Measurements from ENCODE around the gene CACNB4. TPM values are rescaled to one million over a fixed set of nuclear protein-coding genes. Genes with fewer than 3 reads are reported as not detected.

The CACNB4 gene
- total and polyA plus RNA-seq, 9 of the 15 experiments (the other 6 are each of a cell fraction or from before 2014, with no cell fraction given): 0.01 to 0.20 (median 0.04) TPM; not detected in 1

DNA sequence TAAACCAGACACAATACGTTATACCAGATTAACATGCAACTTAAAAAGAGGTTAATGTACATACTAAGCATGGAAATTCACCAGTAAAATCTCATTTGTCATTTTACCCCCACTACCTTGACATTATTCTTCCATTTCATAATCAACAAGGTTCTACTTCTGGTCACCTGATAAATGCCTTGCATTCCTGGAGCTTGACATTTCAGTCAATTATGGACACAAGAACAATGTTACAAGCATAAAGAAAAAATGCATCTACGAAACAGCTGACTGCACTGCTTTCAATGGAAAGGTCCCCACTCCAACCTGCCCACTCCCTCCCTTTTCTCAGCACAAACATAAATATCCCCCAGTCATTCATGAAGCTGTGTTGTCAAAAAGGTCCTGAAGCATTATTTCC lies 302.1 kb downstream of the CACNB4 start:
- no peak for ATAC-seq

More for the DNA sequence above, 302.1 kb downstream of the CACNB4 start:
- CTCF ChIA-PET (ENCODE audit: low intra/inter-chr PET ratio): no interaction called here
- DNase-seq (ENCODE audit: extremely low read depth in 1 of 4, low spot score in 3 of 4) (no peak), FAIRE-seq (no peak)
- no peaks in the 10 kb centered on the region for H3K27me3 ChIP-seq (ENCODE audit: control insufficient read depth in 2 of 2, insufficient read depth in 2 of 2, low read length in 2 of 2)
- peaks cover 4 to 21% of the 10 kb centered on the region in 2 experiments; a peak in 3 of 5 replicates for H3K4me1 ChIP-seq (replicated peaks in 1 of 2; ENCODE audit: control insufficient read depth in 2 of 2, insufficient read depth in 2 of 2, low read length in 2 of 2)
- BruUV-seq (replicated peaks): no TSS peak
- in situ Hi-C loops (cut with MboI) (no loop called here), intact Hi-C loops (cut with micrococcal nuclease) (no loop called here)
- no peaks in the 10 kb centered on the region for H3K9me3 ChIP-seq (replicated peaks; ENCODE audit: control insufficient read depth, insufficient read depth, low read depth, low read length)
- H3K4me2 ChIP-seq (ENCODE audit: insufficient read depth, low read length): no peak overlapping the region
- H2AFZ ChIP-seq (ENCODE audit: low read depth, low read length): no peak overlapping the region
- TF ChIP-seq ZNF780A (CRISPR knock-in tag; IDR thresholded peaks at IDR 0.05): no peak
- TF ChIP-seq HMG20B (CRISPR knock-in tag; IDR thresholded peaks at IDR 0.05): no peak
- TF ChIP-seq SAP30 (IDR thresholded peaks at IDR 0.05; ENCODE audit: borderline replicate concordance, insufficient read depth, low read depth, low read length, poor library complexity, severe bottlenecking): no peak
- TF ChIP-seq, protein P1, sequence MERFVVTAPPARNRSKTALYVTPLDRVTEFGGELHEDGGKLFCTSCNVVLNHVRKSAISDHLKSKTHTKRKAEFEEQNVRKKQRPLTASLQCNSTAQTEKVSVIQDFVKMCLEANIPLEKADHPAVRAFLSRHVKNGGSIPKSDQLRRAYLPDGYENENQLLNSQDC (CRISPR knock-in tag; IDR thresholded peaks at IDR 0.05): no peak
- TF ChIP-seq NEUROD1 (IDR thresholded peaks at IDR 0.05; ENCODE audit: borderline replicate concordance, low read depth, low read length, partially characterized antibody): no peak
- TF ChIP-seq PHTF2 (CRISPR knock-in tag; IDR thresholded peaks at IDR 0.05): no peak
- no peak for TF ChIP-seq MAFF (IDR thresholded peaks at IDR 0.05; ENCODE audit: low read length)
- TF ChIP-seq ZNF764 (CRISPR knock-in tag; IDR thresholded peaks at IDR 0.05; ENCODE audit: low read depth): no peak
- TF ChIP-seq POLR2AphosphoS5 (IDR thresholded peaks at IDR 0.05; ENCODE audit: control insufficient read depth, insufficient read depth, low read depth, low read length): no peak
- TF ChIP-seq, protein P2, sequence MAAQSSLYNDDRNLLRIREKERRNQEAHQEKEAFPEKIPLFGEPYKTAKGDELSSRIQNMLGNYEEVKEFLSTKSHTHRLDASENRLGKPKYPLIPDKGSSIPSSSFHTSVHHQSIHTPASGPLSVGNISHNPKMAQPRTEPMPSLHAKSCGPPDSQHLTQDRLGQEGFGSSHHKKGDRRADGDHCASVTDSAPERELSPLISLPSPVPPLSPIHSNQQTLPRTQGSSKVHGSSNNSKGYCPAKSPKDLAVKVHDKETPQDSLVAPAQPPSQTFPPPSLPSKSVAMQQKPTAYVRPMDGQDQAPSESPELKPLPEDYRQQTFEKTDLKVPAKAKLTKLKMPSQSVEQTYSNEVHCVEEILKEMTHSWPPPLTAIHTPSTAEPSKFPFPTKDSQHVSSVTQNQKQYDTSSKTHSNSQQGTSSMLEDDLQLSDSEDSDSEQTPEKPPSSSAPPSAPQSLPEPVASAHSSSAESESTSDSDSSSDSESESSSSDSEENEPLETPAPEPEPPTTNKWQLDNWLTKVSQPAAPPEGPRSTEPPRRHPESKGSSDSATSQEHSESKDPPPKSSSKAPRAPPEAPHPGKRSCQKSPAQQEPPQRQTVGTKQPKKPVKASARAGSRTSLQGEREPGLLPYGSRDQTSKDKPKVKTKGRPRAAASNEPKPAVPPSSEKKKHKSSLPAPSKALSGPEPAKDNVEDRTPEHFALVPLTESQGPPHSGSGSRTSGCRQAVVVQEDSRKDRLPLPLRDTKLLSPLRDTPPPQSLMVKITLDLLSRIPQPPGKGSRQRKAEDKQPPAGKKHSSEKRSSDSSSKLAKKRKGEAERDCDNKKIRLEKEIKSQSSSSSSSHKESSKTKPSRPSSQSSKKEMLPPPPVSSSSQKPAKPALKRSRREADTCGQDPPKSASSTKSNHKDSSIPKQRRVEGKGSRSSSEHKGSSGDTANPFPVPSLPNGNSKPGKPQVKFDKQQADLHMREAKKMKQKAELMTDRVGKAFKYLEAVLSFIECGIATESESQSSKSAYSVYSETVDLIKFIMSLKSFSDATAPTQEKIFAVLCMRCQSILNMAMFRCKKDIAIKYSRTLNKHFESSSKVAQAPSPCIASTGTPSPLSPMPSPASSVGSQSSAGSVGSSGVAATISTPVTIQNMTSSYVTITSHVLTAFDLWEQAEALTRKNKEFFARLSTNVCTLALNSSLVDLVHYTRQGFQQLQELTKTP (IDR thresholded peaks at IDR 0.05; ENCODE audit: low read depth in 1 of 2, partially characterized antibody in 2 of 2): no peak
- TF ChIP-seq TEAD2 (tag; IDR thresholded peaks at IDR 0.05): no peak
- no peak overlapping the region for H3K4me3 ChIP-seq
- H3K9me1 ChIP-seq (ENCODE audit: control insufficient read depth, insufficient read depth, low read length): no peaks in the 10 kb centered on the region
- 100% methylated on average over 2 of the region's 2 CpGs for WGBS (ENCODE audit: insufficient coverage, low coverage, missing lambda C conversion rate)
- peaks cover 23% of the 10 kb centered on the region for H3K36me3 ChIP-seq (ENCODE audit: control insufficient read depth, insufficient read depth, low read length)
- POLR2A ChIA-PET: interaction anchor here (1.2 kb wide), 1 partner anchor 10 kb away, joined by 3 read pairs; no protein-coding TSS in a partner anchor
- H3K27ac ChIP-seq (ENCODE audit: extremely low read depth, low read depth, low read length): no peak overlapping the region
- no peak overlapping the region for H3K9ac ChIP-seq (ENCODE audit: insufficient read depth in 1 of 2, low read depth in 2 of 2, low read length in 2 of 2)
- H4K20me1 ChIP-seq (replicated peaks; ENCODE audit: control insufficient read depth, insufficient read depth, low read length): no peaks in the 10 kb centered on the region
- H3K79me2 ChIP-seq (ENCODE audit: control insufficient read depth, insufficient read depth, low read length): no peaks in the 10 kb centered on the region

Measured in K562 (cell line).